CD4-positive, alpha-beta T cell treated with Interleukin-21 for 1 hour (primary cell): ENCODE measurements around the gene DYNLT1.

Source experiments
- DNase-seq: peaks from one replicate; pipeline ENCODE4 v3.0.0-alpha.2; 2020

DYNLT1 gene

GRCh38 chr6:158595223-158595622 is 49.3 kb downstream of the DYNLT1 start:
- peak; percentile 35 for DNase-seq

- no peak for DNase-seq
Observed at GRCh38 chr6:158593670-158594069, 50.9 kb downstream of the DYNLT1 start.

- DNase-seq = no peak
Observed at GRCh38 chr6:158591810-158592209, 52.7 kb downstream of the DYNLT1 start.

DNA sequence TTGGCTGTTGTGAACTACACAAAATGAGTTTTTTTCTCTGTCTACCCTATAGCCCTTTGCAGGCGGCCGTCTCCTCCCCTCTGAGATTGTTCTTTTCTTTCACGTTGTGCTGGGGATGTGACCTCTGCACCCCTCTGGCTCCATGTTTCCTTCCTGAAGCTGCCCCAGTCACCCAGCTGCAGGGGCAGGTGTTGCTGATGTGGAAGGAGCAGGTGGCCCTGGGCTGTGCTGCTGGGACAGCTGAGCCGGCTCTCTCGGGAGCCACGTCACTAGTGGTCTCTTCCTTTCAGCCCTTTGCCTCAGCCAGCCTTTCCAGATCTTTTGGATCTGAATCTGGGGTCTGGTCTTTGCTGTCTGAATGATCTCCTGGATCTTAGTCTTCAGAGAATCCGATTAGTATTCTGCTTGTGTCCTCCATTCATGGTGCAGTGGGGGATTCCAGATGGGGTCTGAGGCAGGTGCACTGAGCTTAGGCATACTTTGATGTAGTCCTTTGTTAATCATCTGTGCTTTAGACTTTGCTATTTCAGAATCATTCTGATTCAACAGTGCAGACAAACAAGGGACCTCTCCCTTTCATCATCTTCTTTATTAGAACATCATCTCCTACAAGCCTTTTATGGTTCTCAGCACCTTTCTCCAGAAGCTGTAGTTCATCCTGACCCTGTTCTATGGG is 53.3 kb downstream of the DYNLT1 start:
- no peak for DNase-seq

DNA sequence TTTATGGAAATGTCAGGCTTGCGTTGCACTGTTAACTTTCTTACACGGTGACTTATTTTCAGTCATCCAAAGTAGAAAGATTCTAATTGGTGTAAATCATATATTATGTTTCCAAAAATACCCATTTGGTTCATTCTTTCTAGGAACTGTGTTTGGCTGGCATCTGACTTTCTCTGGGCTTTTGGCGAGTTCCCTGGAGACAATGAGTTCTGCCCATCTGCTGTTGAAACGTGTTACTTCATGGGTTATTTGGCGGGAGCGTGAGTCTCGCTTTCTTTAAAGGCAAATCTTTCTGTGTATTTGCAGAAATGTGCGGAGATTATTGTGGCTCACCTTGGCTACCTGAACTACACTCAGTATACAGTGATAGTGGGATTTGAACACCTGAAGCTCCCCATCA is 55.2 kb downstream of the DYNLT1 start:
- DNase-seq = no peak

GRCh38 chr6:158586652-158587051 is 57.9 kb downstream of the DYNLT1 start:
- DNase-seq = no peak
